Lower lobe of right lung (tissue), 2 donors: Measurements from ENCODE around the gene OIP5. TPM values are rescaled to one million over a fixed set of nuclear protein-coding genes. Genes with fewer than 3 reads are reported as not detected.
"Not testable (repeated sequence)": the region's sequence is repeated elsewhere in the genome, so short reads cannot be mapped to it uniquely, and the experiment has no call there.

Experiments
- ATAC-seq, 2 donors: fragments of 200-7000 bp; cut with Tn5 transposase; one replicate each; pipeline ENCODE4 v1.9.1; 2020 to 2022; ENCODE audit warnings: mild to moderate bottlenecking in 2 of 2, moderate library complexity in 2 of 2
- DNase-seq: peaks from one replicate; pipeline ENCODE4 v3.0.0-alpha.2; 2020
- H3K27ac ChIP-seq: fragments of 200-600 bp; one replicate; pipeline ENCODE4 v1.8.0; 2022
- H3K27me3 ChIP-seq: fragments of 200-600 bp; one replicate; pipeline ENCODE4 v1.8.0; 2022; ENCODE audit warnings: low read depth
- H3K36me3 ChIP-seq: fragments of 200-600 bp; one replicate; pipeline ENCODE4 v1.8.0; 2022; ENCODE audit warnings: mild to moderate bottlenecking
- H3K4me1 ChIP-seq: fragments of 200-600 bp; one replicate; pipeline ENCODE4 v1.8.0; 2022
- H3K4me3 ChIP-seq: fragments of 200-600 bp; one replicate; pipeline ENCODE4 v1.8.0; 2022; ENCODE audit warnings: mild to moderate bottlenecking
- H3K9me3 ChIP-seq: fragments of 200-600 bp; one replicate; pipeline ENCODE4 v1.8.0; 2022
- CTCF ChIP-seq: fragments of 200-600 bp; IDR thresholded peaks from one replicate; pipeline ENCODE4 v1.8.0; 2022; ENCODE audit warnings: antibody characterized with exemption, mild to moderate bottlenecking
- intact Hi-C: fragments of 100-400 bp; cut with DNase I; formaldehyde crosslinking; loops from one replicate; pipeline ENCODE4 v1.11.0; 2022
- total RNA-seq: library from RNA; stranded (reverse); fragmentation: NEBNext Ultra II Directional; extraction: Animal tissue kit (Norgen Biotek cat#: 25700); gene quantifications from one replicate; pipeline ENCODE4 v1.2.1, GENCODE V29; 2021
- donor health status: DM: no; HTN: yes; CAD: no; lungs with severe emphysema.

Gene OIP5
- total RNA-seq, 1 donor from 2014 or later, result 0.62 TPM

- no peaks in the 10 kb centered on the region for H3K36me3 ChIP-seq
- ATAC-seq (no peak), DNase-seq (no peak)
- H3K4me1 ChIP-seq, result no peaks in the 10 kb centered on the region
- TF ChIP-seq CTCF, result no peak
- H3K9me3 ChIP-seq, result no peaks in the 10 kb centered on the region
- H3K4me3 ChIP-seq, result no peak overlapping the region
- no peak overlapping the region for H3K27ac ChIP-seq
- H3K27me3 ChIP-seq, result no peaks in the 10 kb centered on the region
- intact Hi-C loops, result no loop called here
These were observed 8.8 kb downstream of the OIP5 start for GRCh38 chr15:41323611-41324010.

GRCh38 chr15:41320805-41321330, 11.5 kb downstream of the OIP5 start:
- H3K27me3 ChIP-seq, intact Hi-C loops, DNase-seq: not testable (repeated sequence)

GRCh38 chr15:41309226-41309905, 23.0 kb downstream of the OIP5 start:
- intact Hi-C loops, result no loop called here
- no peak for DNase-seq
- no peak overlapping the region for H3K27ac ChIP-seq

More at GRCh38 chr15:41320805-41321330, 11.5 kb downstream of the OIP5 start:
- not testable (repeated sequence) for H3K4me1 ChIP-seq, H3K4me3 ChIP-seq, H3K27ac ChIP-seq, H3K36me3 ChIP-seq, ATAC-seq, H3K9me3 ChIP-seq

DNA sequence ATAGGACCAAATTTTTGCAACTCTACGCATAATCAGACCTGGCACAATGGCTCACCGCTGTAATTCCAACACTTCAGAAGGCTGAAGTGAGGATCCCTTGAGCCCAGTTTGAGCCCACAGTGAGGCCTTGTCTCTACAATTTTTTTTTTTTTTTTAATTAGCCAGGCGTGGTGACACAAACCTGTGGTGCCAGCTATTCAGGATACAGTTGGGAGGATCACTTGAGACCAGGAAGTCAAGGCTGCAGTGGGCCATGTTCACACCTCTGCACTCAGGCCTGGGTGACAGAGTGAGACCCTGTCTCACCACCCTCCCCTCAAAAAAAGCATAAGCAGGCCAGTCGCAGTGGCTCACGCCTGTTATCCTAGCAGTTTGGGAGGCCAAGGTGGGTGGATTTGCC, 24.7 kb downstream of the OIP5 start:
- H3K27ac ChIP-seq, result no peak overlapping the region
- H3K4me3 ChIP-seq, result no peak overlapping the region
- no peaks in the 10 kb centered on the region for H3K9me3 ChIP-seq
- no peaks in the 10 kb centered on the region for H3K27me3 ChIP-seq
- DNase-seq, result no peak
- intact Hi-C loops, result no loop called here
- H3K36me3 ChIP-seq, result peaks cover 12% of the 10 kb centered on the region
- H3K4me1 ChIP-seq, result no peaks in the 10 kb centered on the region
- ATAC-seq, result no peak
- TF ChIP-seq CTCF, result no peak

More at GRCh38 chr15:41309226-41309905, 23.0 kb downstream of the OIP5 start:
- H3K4me3 ChIP-seq, result no peak overlapping the region
- no peak for ATAC-seq
- no peak for TF ChIP-seq CTCF
- no peaks in the 10 kb centered on the region for H3K9me3 ChIP-seq
- H3K4me1 ChIP-seq, result no peaks in the 10 kb centered on the region
- H3K36me3 ChIP-seq, result peaks cover 15% of the 10 kb centered on the region
- H3K27me3 ChIP-seq, result no peaks in the 10 kb centered on the region

- H3K27me3 ChIP-seq, result no peaks in the 10 kb centered on the region
- H3K4me3 ChIP-seq, result no peak overlapping the region
- DNase-seq, result no peak
- peaks cover 11% of the 10 kb centered on the region for H3K36me3 ChIP-seq
- no peaks in the 10 kb centered on the region for H3K4me1 ChIP-seq
- no peak for ATAC-seq
- H3K9me3 ChIP-seq, result no peaks in the 10 kb centered on the region
- no peak overlapping the region for H3K27ac ChIP-seq
- no peak for TF ChIP-seq CTCF
- intact Hi-C loops, result no loop called here
These were observed 28.1 kb downstream of the OIP5 start for GRCh38 chr15:41304149-41304770.

DNA sequence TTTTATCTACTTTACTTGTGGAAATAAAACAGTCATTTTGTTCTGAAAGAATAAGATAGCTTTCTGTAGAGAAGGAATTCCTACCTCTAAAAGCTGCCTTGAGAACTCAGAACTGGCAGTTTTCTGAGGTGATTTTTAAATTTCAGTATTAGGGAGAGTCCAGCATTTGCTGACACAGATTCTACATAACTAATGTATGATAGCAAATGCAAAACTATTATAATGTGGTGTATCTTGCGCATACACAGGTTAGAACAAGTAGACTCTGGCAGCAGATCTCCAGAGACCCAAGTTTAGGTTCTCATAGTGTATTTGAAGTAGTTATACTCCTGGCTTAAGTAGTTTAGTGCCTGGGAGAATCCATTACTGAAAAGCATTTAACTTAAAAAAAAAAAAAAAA, 30.8 kb downstream of the OIP5 start:
- H3K27me3 ChIP-seq, result no peaks in the 10 kb centered on the region
- ATAC-seq, result no peak

GRCh38 chr15:41301139-41301538, 31.3 kb downstream of the OIP5 start:
- ATAC-seq, H3K4me1 ChIP-seq, DNase-seq, H3K27me3 ChIP-seq, H3K4me3 ChIP-seq, H3K27ac ChIP-seq, H3K9me3 ChIP-seq, intact Hi-C loops: not testable (repeated sequence)
- peaks cover 39% of the 10 kb centered on the region for H3K36me3 ChIP-seq

More for the DNA sequence above, 30.8 kb downstream of the OIP5 start:
- Histone ChIP-seq H3K9me3 (no peaks in the 10 kb centered on the region), H3K4me1 (no peaks in the 10 kb centered on the region), H3K27ac (no peak overlapping the region), H3K36me3 (peaks cover 37% of the 10 kb centered on the region), H3K4me3 (no peak overlapping the region)
- no peak for DNase-seq
- no peak for TF ChIP-seq CTCF
- intact Hi-C loops, result no loop called here
